HFFc6 (cell line): ENCODE results near the gene CCDC97. TPM values are rescaled to one million over a fixed set of nuclear protein-coding genes. Genes with fewer than 3 reads are reported as not detected.

ENCODE experiments used
- DNase-seq: peaks from one replicate; pipeline ENCODE4 v3.0.0-alpha.2; 2018
- H3K27ac Mint-ChIP-seq: 2 replicates; pipeline ENCODE4 v1.8.0; 2020; ENCODE audit warnings: mild to moderate bottlenecking, mixed read lengths
- H3K27me3 Mint-ChIP-seq: 2 replicates; pipeline ENCODE4 v1.8.0; 2021; ENCODE audit warnings: mild to moderate bottlenecking, moderate library complexity, mixed read lengths; ENCODE audit not compliant: insufficient read depth
- H3K36me3 Mint-ChIP-seq: 2 replicates; pipeline ENCODE4 v1.8.0; 2021; ENCODE audit warnings: low read depth, mixed read lengths
- H3K4me1 Mint-ChIP-seq: 2 replicates; pipeline ENCODE4 v1.8.0; 2020; ENCODE audit warnings: low read depth, mixed read lengths
- H3K4me3 Mint-ChIP-seq: 2 replicates; pipeline ENCODE4 v1.8.0; 2020; ENCODE audit warnings: mild to moderate bottlenecking, moderate library complexity, mixed read lengths
- H3K9me3 Mint-ChIP-seq: 2 replicates; pipeline ENCODE4 v1.8.0; 2020; ENCODE audit warnings: mild to moderate bottlenecking, mixed read lengths
- CTCF ChIP-seq: fragments of 200-600 bp; sonication (generic); IDR thresholded peaks from 2 replicates; pipeline ENCODE4 v1.5.0; 2021; ENCODE audit warnings: antibody characterized with exemption, mild to moderate bottlenecking
- total RNA-seq, 6 experiments: library from RNA; stranded (reverse); fragmentation: NEBNext Ultra II Directional; extraction: Animal tissue kit (Norgen Biotek cat#: 25700); gene quantifications; 2 replicates in 1 of 6; 3 replicates in 5 of 6; pipeline ENCODE4 v1.2.3, GENCODE V29; 2021

Gene CCDC97
- total RNA-seq, 6 experiments from 2014 or later, result 15.4 to 19.1 (median 16.8) TPM

- H3K4me1 Mint-ChIP-seq, result peaks cover 17% of the 10 kb centered on the region
- no peak for TF ChIP-seq CTCF
- peaks cover 1% of the 10 kb centered on the region; the same call in 1 of the 2 replicates for H3K27me3 Mint-ChIP-seq
- no peak for DNase-seq
- H3K36me3 Mint-ChIP-seq, result no peaks in the 10 kb centered on the region
- H3K9me3 Mint-ChIP-seq, result no peaks in the 10 kb centered on the region
- no peak overlapping the region for H3K4me3 Mint-ChIP-seq
- H3K27ac Mint-ChIP-seq, result no peak overlapping the region
Measured at GRCh38 chr19:41359741-41360140, 49.8 kb downstream of the CCDC97 start.

- Mint-ChIP-seq H3K27me3 (peaks cover 1% of the 10 kb centered on the region; the same call in 1 of the 2 replicates), H3K27ac (no peak overlapping the region), H3K9me3 (no peaks in the 10 kb centered on the region), H3K36me3 (peaks cover 5% of the 10 kb centered on the region), H3K4me3 (peak overlapping the region; percentile 93), H3K4me1 (peaks cover 31% of the 10 kb centered on the region)
- TF ChIP-seq CTCF, result no peak
- no peak for DNase-seq
Measured at GRCh38 chr19:41362143-41362847, 52.3 kb downstream of the CCDC97 start.

- H3K9me3 Mint-ChIP-seq, result no peaks in the 10 kb centered on the region
- H3K36me3 Mint-ChIP-seq, result peaks cover 5% of the 10 kb centered on the region
- DNase-seq, result no peak
- no peak for TF ChIP-seq CTCF
- peak overlapping the region; percentile 98 for H3K27ac Mint-ChIP-seq
- peaks cover 1% of the 10 kb centered on the region; the same call in 1 of the 2 replicates for H3K27me3 Mint-ChIP-seq
- peak overlapping the region; percentile 93 for H3K4me3 Mint-ChIP-seq
- H3K4me1 Mint-ChIP-seq, result peaks cover 42% of the 10 kb centered on the region
Measured at GRCh38 chr19:41363371-41363752, 53.4 kb downstream of the CCDC97 start.

GRCh38 chr19:41363753-41364523 lies 54.0 kb downstream of the CCDC97 start, which contains the start of gene B9D2:
TSS of gene B9D2 (minus strand) at chr19:41364149. CDS start at chr19:41363519, 630 bp downstream.
- peaks cover 5% of the 10 kb centered on the region for H3K36me3 Mint-ChIP-seq
- H3K9me3 Mint-ChIP-seq, result no peaks in the 10 kb centered on the region
- peak; percentile 98 for DNase-seq
- peak within 1 kb of the TSS; percentile 98 for H3K27ac Mint-ChIP-seq
- H3K4me1 Mint-ChIP-seq, result peaks cover 43% of the 10 kb centered on the region
- TF ChIP-seq CTCF, result no peak
- H3K27me3 Mint-ChIP-seq, result peaks cover 1% of the 10 kb centered on the region; the same call in 1 of the 2 replicates
- peak within 1 kb of the TSS; percentile 93 for H3K4me3 Mint-ChIP-seq

GRCh38 chr19:41364524-41365391 lies 54.8 kb downstream of the CCDC97 start:
- Mint-ChIP-seq H3K9me3 (no peaks in the 10 kb centered on the region), H3K4me1 (peaks cover 43% of the 10 kb centered on the region), H3K36me3 (peaks cover 5% of the 10 kb centered on the region), H3K27me3 (peaks cover 1% of the 10 kb centered on the region; the same call in 1 of the 2 replicates), H3K27ac (peak overlapping the region; percentile 98), H3K4me3 (peak overlapping the region; percentile 93)
- no peak for TF ChIP-seq CTCF
- no peak for DNase-seq
